ENCODE results near the gene EIF3K.

EIF3K gene

DNA sequence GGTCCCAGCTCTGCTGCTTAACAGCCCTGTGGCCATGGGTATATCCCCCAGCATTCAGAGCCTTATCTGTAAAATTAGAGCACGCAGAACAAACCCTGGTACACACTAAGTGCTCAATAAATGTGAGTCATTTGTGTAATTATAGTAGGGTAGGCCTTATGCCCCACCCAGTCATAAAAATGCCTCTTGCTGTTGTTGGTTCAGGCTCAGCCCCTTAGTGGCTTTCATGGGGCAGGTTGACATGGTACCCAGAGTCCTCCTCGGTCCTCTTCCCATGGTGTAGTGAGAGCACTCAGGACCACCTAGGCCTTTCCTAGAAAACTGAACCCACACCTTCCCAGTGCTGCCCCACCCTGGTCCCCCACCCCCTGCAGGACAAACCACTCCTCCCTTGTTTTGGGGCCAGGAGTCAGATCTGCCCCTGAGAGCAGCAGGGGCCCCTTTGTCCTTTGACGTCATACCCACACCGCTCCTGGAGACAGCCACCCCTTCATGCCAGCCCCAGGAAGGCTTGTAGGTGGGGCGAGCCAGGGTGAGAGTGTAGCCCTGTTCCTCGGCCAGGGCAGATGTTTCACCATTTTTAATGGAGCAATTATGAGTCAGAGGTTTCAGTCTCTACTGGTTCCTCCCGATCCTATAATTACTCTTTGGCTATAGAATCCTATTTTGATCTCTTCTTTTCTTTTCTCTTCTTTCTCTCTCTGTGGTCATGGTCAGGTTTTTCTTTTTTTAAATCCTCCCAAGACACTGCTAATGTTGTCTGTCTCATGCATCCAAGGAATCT lies 65.3 kb downstream of the EIF3K start:
- DNase-seq (ENCODE audit: low read depth), result no peak

DNA sequence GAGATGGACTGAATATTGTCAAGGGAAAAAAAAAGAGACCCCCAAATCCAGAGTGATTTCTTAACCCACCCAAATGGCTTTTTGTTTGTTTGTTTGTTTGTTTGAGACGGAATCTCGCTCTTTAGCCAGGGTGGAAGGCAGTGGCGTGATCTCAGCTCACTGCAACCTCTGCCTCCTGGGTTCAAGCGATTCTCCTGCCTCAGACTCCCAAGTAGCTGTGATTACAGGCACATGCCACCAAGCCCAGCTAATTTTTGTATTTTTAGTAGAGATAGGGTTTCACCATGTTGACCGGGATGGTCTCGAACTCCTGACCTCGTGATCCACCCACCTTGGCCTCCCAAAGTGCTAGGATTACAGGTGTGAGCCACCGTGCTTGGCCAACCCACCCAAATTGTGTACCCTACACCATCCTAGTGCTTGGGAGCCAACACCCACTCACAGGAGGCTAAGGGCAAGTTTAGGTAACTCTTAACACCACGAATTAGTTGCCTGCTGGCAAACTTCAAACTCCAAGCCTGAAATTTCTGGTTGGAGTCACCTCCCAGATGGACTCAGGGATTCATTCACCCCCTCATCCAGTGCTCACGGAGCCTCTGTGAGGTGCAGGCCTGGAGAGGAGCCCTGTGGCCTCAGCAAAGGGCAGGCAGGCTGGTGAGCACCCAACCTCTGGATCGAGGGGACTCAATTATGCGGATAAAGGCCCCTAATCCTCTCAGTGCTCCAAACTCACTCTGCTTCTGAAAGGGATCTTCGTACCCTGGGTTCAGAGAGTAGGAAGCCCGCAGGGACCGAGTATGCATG lies 66.1 kb downstream of the EIF3K start:
- DNase-seq (ENCODE audit: low read depth), result no peak

DNA sequence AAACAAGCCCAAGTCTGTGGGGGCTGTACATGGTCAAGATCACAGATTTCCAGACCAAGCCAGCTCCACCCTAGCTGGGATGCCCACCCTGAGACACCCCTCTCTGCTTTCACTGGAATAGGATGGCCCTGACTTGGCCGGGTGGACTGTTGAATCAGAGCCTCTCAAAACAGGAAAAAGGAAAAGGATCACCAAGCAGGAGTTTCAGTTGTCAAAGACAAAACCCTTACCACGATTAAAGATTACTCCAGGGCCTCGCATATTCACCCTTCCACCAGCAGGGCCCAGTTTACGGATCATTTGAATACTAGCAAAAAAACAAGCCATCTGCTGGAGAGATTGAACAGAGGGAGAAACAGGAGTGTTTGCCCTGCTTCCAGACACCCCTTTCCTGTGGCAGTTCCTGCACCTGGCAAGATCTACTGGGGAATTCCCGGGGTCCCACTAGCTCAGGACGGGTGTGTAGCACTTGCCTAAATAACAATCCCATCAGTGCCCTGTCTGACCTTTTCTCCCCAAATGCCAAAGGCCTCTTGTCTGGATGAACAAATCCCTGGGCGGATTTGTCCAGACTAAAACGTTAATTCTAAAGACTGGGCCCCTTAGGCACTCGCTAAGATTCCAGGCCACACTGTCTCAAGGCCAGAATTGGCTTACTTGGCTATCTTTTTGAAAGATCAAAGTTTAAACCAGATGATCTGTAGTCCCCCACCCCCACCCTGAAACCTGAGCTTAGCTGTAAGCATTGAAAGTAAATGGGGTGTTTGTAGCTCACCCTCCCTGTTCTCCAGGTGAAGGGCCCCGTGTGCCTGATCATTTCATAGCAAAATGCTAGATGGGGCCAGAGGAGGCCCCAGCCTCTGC lies 66.9 kb downstream of the EIF3K start:
- DNase-seq (ENCODE audit: low read depth), result no peak

DNA sequence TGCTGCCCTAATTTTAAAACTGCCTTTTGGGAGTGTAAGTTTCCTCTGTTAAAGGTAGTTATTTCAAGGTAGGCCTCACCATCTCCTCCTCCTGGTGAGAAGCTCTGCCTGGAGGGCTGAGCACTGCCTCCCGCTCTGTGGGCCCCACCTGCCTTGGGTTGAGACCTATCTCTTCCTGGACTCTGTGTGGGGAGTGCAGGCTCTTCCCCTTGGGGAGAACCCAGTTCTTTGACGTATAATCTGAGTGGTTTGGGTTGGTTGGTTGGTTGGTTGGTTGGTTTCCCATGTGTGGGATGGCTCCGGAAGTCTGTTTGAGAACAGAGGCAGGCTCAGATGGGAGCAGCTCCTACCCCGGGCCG lies 67.5 kb downstream of the EIF3K start:
- DNase-seq (ENCODE audit: low read depth), result no peak

Measured in stimulated activated CD8-positive, alpha-beta memory T cell treated with anti-CD3 and anti-CD28 coated beads, Interleukin-15, amount 100 ng/mL, for 24 hours (primary cell).